Measurements from ENCODE around the gene ZMAT3. TPM values are rescaled to one million over a fixed set of nuclear protein-coding genes. Genes with fewer than 3 reads are reported as not detected.
"Not testable (repeated sequence)": the region's sequence is repeated elsewhere in the genome, so short reads cannot be mapped to it uniquely, and the experiment has no call there.

The ZMAT3 gene
- total RNA-seq, 1 donor from 2014 or later = 8.6 TPM

- no peaks in the 10 kb centered on the region for H3F3A ChIP-seq (ENCODE audit: low read depth)
- DNase-seq (ENCODE audit: low spot score) = no peak
- Mint-ChIP-seq H3K4me1 (peaks cover 2% of the 10 kb centered on the region), H3K36me3 (no peaks in the 10 kb centered on the region), H3K4me3 (no peak overlapping the region), H3K27ac (peak overlapping the region; percentile 75), H3K27me3 (ENCODE audit: insufficient read depth, low read depth) (no peaks in the 10 kb centered on the region), H3K9me3 (peaks cover 18% of the 10 kb centered on the region)
- no peaks in the 10 kb centered on the region for H4K20me1 ChIP-seq (ENCODE audit: low read depth)
- H3K9ac ChIP-seq = no peak overlapping the region
- H3K27ac ChIP-seq = no peak overlapping the region
- H2AFZ ChIP-seq (replicated peaks) = no peak overlapping the region
- H3K79me2 ChIP-seq (ENCODE audit: low read depth) = peaks cover 6% of the 10 kb centered on the region
- no peak overlapping the region for H3K4me2 ChIP-seq
- no peaks in the 10 kb centered on the region for H3K27me3 ChIP-seq
- no peaks in the 10 kb centered on the region for H3K9me3 ChIP-seq (ENCODE audit: low read depth)
- TF ChIP-seq EZH2 (IDR thresholded peaks at IDR 0.05) (no peak), EZH2phosphoT487 (IDR thresholded peaks at IDR 0.05) (no peak), CTCF (IDR thresholded peaks at IDR 0.05) (no peak)
- H3K4me1 ChIP-seq = no peaks in the 10 kb centered on the region
- H3K4me3 ChIP-seq = no peak overlapping the region
- H3K36me3 ChIP-seq = no peaks in the 10 kb centered on the region
Observed at GRCh38 chr3:179046497-179047353, 24.9 kb downstream of the ZMAT3 start.

- Mint-ChIP-seq H3K27ac (no peak overlapping the region), H3K36me3 (no peaks in the 10 kb centered on the region), H3K27me3 (ENCODE audit: insufficient read depth, low read depth) (no peaks in the 10 kb centered on the region), H3K4me3 (no peak overlapping the region), H3K4me1 (peaks cover 2% of the 10 kb centered on the region), H3K9me3 (peaks cover 15% of the 10 kb centered on the region)
- TF ChIP-seq CTCF (IDR thresholded peaks at IDR 0.05) (no peak), EZH2phosphoT487 (IDR thresholded peaks at IDR 0.05) (no peak), EZH2 (IDR thresholded peaks at IDR 0.05) (no peak)
- no peaks in the 10 kb centered on the region for H3K36me3 ChIP-seq
- no peaks in the 10 kb centered on the region for H3F3A ChIP-seq (ENCODE audit: low read depth)
- no peak overlapping the region for H2AFZ ChIP-seq (replicated peaks)
- H3K4me3 ChIP-seq = no peak overlapping the region
- H3K4me2 ChIP-seq = no peak overlapping the region
- no peak overlapping the region for H3K9ac ChIP-seq
- no peaks in the 10 kb centered on the region for H3K9me3 ChIP-seq (ENCODE audit: low read depth)
- H3K79me2 ChIP-seq (ENCODE audit: low read depth) = peaks cover 6% of the 10 kb centered on the region
- DNase-seq (ENCODE audit: low spot score) = no peak
- no peak overlapping the region for H3K27ac ChIP-seq
- H3K4me1 ChIP-seq = no peaks in the 10 kb centered on the region
- H4K20me1 ChIP-seq (ENCODE audit: low read depth) = no peaks in the 10 kb centered on the region
- no peaks in the 10 kb centered on the region for H3K27me3 ChIP-seq
Observed at GRCh38 chr3:179045719-179046402, 25.7 kb downstream of the ZMAT3 start.

GRCh38 chr3:179038899-179039251 is 32.7 kb downstream of the ZMAT3 start:
- not testable (repeated sequence) for H3K4me2 ChIP-seq; H2AFZ ChIP-seq (replicated peaks); H3K27me3 ChIP-seq; H3K4me3 Mint-ChIP-seq; H3K4me1 Mint-ChIP-seq; DNase-seq (ENCODE audit: low spot score); H3K36me3 Mint-ChIP-seq; H3K27ac Mint-ChIP-seq; H3K9ac ChIP-seq; H3K9me3 Mint-ChIP-seq; H3K27me3 Mint-ChIP-seq (ENCODE audit: insufficient read depth, low read depth); H3F3A ChIP-seq (ENCODE audit: low read depth); H3K79me2 ChIP-seq (ENCODE audit: low read depth); H3K36me3 ChIP-seq; H3K4me3 ChIP-seq; H3K27ac ChIP-seq; H3K9me3 ChIP-seq (ENCODE audit: low read depth); H4K20me1 ChIP-seq (ENCODE audit: low read depth); H3K4me1 ChIP-seq

Data from neural progenitor cell (in vitro differentiated cells).